GM21526 (cell line): ENCODE measurements around the gene TRIM16.
"Not testable (repeated sequence)": the region's sequence is repeated elsewhere in the genome, so short reads cannot be mapped to it uniquely, and the experiment has no call there.

Source experiments
- ATAC-seq: cut with Tn5 transposase; IDR thresholded peaks from one replicate; pipeline ENCODE4 v1.9.1; 2021; ENCODE audit warnings: moderate library complexity; ENCODE audit not compliant: unreplicated experiment, low FRiP score

The TRIM16 gene

DNA sequence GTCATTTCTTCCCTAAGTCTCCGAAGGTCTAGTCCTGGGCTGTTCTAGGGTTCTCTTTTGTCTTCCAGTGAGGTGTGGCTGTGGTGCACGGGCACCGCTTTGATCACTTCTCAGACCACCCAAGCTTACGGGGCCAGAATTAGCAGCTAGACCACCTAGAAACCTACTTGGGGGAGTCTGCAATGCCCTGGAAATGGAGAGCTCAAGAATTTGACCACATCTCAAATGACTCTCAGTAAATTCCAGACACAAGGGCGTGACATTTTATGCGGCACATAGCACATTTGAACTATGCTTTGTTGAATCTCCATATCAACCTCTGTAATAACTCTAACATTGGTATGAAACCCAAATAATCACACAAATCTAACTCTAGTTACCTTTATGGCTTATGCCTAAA lies 24.9 kb downstream of the TRIM16 start:
- ATAC-seq, result no peak

- ATAC-seq, result no peak
These were observed 25.8 kb downstream of the TRIM16 start for GRCh38 chr17:15658296-15658695.

DNA sequence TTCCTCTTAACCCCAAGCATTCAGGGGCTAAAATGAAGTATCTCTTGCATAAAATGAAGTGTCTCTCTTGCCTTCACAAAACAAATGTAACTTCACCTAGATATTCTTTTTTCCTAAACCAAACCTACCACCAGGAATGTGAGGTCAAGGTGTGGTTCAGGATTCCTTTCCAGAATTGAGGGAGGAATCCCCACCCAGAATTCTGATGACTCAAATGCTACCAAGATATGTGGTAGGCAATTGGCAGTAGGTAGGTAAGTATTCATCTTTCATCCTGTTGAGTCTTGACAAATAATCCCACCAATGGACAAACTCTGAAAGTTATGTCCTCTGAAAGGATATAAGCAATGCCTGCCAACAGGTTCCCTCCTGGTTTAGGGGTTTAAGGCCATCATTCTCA lies 26.2 kb downstream of the TRIM16 start:
- no peak for ATAC-seq

- no peak for ATAC-seq
These were observed 29.1 kb downstream of the TRIM16 start for GRCh38 chr17:15654886-15655561.

DNA sequence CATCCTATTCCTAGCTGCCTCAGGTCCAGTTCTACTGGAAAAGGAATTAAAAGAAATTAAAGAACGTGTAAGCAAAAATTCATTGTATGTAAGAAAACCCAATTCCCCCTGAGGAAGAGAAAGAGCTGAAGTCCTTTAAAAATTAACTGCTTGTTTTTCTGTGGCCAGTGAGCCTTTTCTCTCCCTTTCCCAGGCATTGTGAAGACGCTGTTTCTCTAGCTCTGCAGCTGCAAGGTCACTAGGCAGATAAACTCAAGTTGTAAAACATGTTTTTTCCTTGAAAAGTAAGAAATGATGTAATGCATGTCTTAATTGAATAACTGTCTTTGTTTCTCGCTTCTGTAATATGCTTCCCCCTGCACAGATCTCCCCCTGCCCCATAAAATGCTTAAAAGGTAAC lies 29.7 kb downstream of the TRIM16 start:
- ATAC-seq, result not testable (repeated sequence)

DNA sequence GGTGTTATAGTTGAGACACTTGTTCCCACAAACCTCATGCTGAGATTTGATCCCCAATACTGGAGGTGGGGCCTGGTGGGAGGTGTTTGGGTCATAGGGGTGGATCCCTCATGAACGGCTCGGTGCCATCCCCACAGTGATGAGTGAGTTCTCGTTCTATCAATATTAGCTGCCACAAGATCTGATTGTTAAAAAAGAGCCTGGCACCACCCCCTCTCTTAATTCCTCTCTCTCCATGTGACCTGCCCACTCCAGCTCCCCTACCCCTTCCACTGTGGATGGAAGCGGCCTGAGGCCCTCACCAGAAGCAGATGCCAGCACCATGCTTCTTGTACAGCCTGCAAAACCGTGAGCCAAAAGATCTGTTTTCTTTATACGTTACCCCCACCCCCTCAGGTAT lies 31.2 kb downstream of the TRIM16 start:
- no peak for ATAC-seq

GRCh38 chr17:15651583-15652110 lies 32.5 kb downstream of the TRIM16 start:
- ATAC-seq, result no peak

DNA sequence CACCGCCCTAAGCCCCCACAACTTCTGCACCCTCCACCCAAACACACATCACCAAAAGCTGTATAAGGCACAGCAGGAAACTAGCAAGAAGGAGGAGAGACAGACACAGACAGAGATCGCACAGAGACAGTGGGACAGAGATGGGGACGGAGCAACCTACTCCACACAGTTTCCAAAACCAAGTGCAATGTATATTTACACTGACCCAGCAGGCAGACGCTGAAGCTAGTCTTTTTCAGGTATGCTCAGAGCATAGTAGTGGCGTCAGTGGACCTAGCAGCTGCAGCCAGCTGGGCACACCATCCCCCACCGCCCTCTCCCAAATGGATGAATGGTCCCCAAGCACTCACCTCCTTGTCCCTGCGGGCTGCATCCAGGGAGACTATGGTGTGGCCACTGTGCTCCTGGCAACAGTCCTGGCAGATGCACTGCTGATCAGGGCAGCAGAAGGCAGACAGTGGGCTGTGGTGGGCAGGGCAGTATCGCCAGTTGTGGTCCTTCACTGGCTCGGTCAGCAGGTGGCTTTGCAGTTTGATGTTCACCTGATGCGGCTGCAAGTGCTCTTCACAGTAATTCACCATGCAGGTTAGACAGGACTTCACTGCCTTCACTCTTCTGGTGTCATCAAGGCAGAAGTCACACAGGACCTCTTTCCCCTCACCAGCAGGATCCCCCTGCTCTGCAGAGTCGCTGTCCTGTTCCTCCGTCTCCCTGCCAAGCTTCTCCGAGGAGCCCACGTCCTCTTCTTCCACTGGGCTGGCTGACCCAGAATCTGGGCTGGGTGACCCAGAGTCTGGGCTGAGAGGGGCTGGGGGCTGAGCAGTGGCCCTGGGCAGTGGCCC lies 33.1 kb downstream of the TRIM16 start:
- ATAC-seq, result no peak

GRCh38 chr17:15649861-15650421 lies 34.2 kb downstream of the TRIM16 start:
- ATAC-seq, result no peak

- no peak for ATAC-seq
These were observed 35.7 kb downstream of the TRIM16 start for GRCh38 chr17:15648386-15648785.

GRCh38 chr17:15645942-15646312 lies 38.2 kb downstream of the TRIM16 start:
- ATAC-seq, result not testable (repeated sequence)

DNA sequence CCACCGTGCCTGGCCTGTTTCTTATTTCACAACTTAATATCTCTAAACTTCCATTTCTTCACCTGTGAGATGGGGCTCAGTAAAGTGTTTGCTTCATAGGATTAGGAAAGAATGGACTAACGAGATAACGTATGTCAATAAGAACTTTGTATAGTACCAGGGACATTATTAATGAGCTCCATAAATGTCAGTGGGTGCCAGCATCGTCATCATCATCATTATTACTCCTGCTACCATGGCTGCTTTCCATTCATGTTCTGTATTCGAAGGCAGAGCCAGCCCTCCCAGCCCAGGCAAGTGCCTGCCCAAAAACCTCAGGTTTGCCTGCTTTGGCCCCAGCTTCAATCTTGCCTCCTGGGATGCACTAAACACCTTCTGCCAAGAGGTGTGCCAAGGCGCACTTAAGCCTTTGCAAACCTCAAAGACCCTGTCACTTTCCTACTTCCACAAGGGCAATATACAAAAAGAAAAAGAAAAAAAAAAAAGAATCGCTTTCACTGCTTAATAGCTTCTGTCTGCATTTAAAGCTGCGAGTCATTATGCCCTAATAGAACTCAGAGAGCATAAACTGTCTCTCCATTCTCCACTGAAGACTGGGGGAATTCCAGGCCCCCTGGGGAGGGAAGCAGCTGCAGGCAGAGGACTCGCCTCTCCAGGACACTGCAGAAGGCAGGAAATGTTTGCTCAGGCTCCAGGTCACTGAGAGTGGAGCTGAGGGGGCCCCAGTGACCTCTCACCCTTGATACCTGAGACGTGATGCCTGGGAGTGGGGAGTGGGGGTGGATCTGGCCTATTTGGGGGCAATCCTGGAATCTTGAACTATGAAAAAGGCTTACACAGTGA lies 38.8 kb downstream of the TRIM16 start:
- ATAC-seq, result not testable (repeated sequence)

- not testable (repeated sequence) for ATAC-seq
These were observed 41.4 kb downstream of the TRIM16 start for GRCh38 chr17:15642505-15643251.

DNA sequence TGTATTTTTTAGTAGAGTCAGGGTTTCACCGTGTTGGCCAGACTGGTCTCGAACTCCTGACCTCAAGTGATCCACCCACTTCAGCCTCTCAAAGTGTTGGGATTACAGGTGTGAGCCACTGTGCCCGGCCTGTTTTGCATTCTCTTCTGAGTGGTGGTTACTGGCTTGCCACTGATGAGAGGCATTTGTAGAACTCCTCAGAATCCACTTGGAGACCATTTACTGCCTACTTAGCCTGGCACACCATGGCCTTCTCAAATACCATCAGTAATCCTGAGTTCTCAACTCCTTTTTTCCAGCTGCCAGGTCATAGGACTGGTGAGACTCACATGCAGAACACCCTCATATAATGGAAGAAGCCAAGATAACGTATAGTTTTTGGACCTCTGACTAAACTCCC lies 42.1 kb downstream of the TRIM16 start:
- not testable (repeated sequence) for ATAC-seq

DNA sequence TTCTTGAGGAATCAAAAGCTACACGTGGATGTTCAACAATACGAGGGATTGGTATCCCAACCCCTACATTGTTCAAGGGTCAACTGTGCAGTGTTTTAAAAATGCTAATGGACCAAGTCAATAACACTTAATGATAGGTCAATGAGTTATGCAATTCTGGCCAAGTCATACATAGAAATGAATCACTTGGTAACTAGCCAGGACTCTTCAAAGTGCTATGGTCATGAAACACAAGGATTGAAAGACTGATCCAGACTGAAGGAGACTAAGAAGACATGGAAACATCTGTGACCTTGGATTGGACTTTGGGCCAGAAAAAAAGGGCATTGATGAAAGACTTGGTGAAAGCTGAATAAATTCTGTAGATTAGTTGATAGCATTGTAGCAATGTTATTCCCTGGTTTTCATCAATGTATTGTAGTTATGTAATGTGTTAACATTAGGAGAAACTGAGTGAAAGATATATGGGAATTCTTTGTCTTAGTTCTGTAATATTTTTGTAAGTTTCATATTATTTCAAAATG lies 53.1 kb downstream of the TRIM16 start:
- ATAC-seq, result not testable (repeated sequence)

GRCh38 chr17:15629991-15630390 lies 54.1 kb downstream of the TRIM16 start:
- ATAC-seq, result not testable (repeated sequence)

GRCh38 chr17:15623661-15624209 lies 60.4 kb downstream of the TRIM16 start:
- ATAC-seq, result not testable (repeated sequence)

- ATAC-seq, result not testable (repeated sequence)
These were observed 60.9 kb downstream of the TRIM16 start for GRCh38 chr17:15623255-15623654.

- not testable (repeated sequence) for ATAC-seq
These were observed 62.0 kb downstream of the TRIM16 start for GRCh38 chr17:15622124-15622523.
